ENCODE data around the gene ATP8A1.

GRCh38 chr4:42603862-42604261 lies 53.0 kb downstream of the ATP8A1 start:
- TF ChIP-seq CTCF (IDR thresholded peaks at IDR 0.05) (no peak), POLR2A (IDR thresholded peaks at IDR 0.05) (no peak)
